ENCODE measurements around the gene NPHP4.
A peak's percentile ranks its signal among the peaks of the same experiment; 100 is the strongest.

The NPHP4 gene

DNA sequence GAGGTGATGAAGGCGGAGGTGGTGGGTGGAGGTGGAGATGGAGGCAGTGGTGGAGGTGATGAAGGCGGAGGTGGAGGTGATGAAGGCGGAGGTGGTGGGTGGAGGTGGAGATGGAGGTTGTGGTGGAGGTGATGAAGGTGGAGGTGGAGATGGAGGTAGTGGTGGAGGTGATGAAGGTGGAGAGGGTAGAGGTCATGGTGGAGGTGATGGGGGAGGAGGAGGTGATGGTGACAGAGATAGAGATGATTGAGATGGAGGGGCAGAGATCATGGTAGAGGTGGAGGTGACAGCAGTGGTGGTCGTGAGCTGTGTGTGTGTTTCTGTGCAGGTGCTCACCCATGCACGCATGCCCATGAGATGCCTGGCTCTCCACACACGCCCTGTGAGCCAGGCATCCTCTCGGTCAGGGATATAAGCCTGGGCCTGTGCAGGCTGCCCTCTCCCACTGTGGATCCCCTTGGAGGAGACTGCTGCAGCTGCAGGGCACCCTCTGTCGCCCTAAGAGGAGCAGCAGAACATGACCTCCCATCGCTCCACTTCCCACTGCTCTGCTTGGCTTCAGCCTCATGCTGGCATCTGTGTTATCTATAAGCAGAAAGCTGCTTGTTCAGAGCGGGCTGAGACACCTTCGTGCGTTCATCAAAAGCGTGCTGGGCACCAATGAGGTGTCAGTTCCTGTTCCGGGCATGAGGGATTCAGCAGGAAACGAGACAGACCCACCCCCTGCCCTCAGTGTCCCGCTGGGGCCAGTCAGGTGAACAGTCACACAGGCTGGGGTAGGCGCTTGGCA, 20.5 kb upstream of the NPHP4 start:
- H3K36me3 Mint-ChIP-seq (ENCODE audit: low read depth) = no peaks in the 10 kb centered on the region
- peaks cover 17% of the 10 kb centered on the region for H3K27me3 Mint-ChIP-seq (ENCODE audit: low read depth, poor library complexity)
- DNase-seq = no peak
- TF ChIP-seq, protein P1, sequence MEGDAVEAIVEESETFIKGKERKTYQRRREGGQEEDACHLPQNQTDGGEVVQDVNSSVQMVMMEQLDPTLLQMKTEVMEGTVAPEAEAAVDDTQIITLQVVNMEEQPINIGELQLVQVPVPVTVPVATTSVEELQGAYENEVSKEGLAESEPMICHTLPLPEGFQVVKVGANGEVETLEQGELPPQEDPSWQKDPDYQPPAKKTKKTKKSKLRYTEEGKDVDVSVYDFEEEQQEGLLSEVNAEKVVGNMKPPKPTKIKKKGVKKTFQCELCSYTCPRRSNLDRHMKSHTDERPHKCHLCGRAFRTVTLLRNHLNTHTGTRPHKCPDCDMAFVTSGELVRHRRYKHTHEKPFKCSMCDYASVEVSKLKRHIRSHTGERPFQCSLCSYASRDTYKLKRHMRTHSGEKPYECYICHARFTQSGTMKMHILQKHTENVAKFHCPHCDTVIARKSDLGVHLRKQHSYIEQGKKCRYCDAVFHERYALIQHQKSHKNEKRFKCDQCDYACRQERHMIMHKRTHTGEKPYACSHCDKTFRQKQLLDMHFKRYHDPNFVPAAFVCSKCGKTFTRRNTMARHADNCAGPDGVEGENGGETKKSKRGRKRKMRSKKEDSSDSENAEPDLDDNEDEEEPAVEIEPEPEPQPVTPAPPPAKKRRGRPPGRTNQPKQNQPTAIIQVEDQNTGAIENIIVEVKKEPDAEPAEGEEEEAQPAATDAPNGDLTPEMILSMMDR (IDR thresholded peaks at IDR 0.05) = no peak
- no peaks in the 10 kb centered on the region for H3K9me3 Mint-ChIP-seq
- H3K27ac Mint-ChIP-seq = no peak overlapping the region
- H3K4me3 Mint-ChIP-seq = no peak overlapping the region
- H3K4me1 Mint-ChIP-seq = peaks cover 34% of the 10 kb centered on the region

DNA sequence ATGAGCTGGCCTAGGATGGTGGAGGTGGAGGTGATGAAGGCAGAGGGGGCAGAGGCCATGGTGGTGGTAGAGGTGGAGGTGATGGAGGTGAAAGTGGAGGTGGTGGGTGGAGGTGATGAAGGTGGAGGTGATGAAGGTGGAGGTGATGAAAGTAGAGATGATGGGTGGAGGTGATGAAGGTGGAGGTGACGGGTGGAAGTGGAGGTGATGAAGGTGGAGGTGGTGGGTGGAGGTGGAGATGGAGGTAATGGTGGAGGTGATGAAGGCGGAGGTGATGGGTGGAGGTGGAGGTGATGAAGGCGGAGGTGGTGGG, 19.7 kb upstream of the NPHP4 start:
- TF ChIP-seq, protein P1 (IDR thresholded peaks at IDR 0.05) = no peak
- no peak overlapping the region for H3K4me3 Mint-ChIP-seq
- peaks cover 41% of the 10 kb centered on the region for H3K4me1 Mint-ChIP-seq
- H3K9me3 Mint-ChIP-seq = no peaks in the 10 kb centered on the region
- H3K27ac Mint-ChIP-seq = no peak overlapping the region
- no peaks in the 10 kb centered on the region for H3K36me3 Mint-ChIP-seq (ENCODE audit: low read depth)
- H3K27me3 Mint-ChIP-seq (ENCODE audit: low read depth, poor library complexity) = peaks cover 17% of the 10 kb centered on the region
- DNase-seq = no peak

- TF ChIP-seq, protein P1 (IDR thresholded peaks at IDR 0.05) = no peak
- Mint-ChIP-seq H3K4me3 (no peak overlapping the region), H3K27me3 (ENCODE audit: low read depth, poor library complexity) (peaks cover 17% of the 10 kb centered on the region), H3K36me3 (ENCODE audit: low read depth) (no peaks in the 10 kb centered on the region), H3K27ac (no peak overlapping the region), H3K4me1 (peaks cover 46% of the 10 kb centered on the region), H3K9me3 (no peaks in the 10 kb centered on the region)
- no peak for DNase-seq
Observed at GRCh38 chr1:6011161-6011945, 19.1 kb upstream of the NPHP4 start.

DNA sequence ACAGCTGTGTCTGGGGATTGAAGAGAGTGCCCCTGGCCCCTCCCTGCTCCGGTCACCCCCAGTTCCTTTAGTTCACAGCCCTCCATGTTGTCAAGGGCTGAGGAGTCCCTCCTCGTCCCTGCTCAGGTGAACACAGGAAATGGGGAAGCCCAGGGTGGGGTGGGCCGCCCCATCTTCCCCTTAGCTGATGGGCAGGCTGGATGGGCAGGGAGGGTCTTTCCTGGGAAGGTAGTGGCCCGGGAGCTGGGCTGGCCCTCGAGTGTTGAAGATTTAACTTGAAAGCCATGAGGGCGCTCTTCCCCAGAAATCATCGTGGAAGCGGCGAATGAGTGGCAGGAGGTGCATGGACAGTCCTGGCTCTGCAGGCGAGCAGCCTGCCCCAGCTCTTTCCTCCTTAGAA, 18.3 kb upstream of the NPHP4 start:
- TF ChIP-seq, protein P1 (IDR thresholded peaks at IDR 0.05) = no peak
- H3K9me3 Mint-ChIP-seq = no peaks in the 10 kb centered on the region
- no peak overlapping the region for H3K4me3 Mint-ChIP-seq
- DNase-seq = no peak
- H3K27me3 Mint-ChIP-seq (ENCODE audit: low read depth, poor library complexity) = peaks cover 17% of the 10 kb centered on the region
- H3K27ac Mint-ChIP-seq = no peak overlapping the region
- peaks cover 46% of the 10 kb centered on the region for H3K4me1 Mint-ChIP-seq
- no peaks in the 10 kb centered on the region for H3K36me3 Mint-ChIP-seq (ENCODE audit: low read depth)

DNA sequence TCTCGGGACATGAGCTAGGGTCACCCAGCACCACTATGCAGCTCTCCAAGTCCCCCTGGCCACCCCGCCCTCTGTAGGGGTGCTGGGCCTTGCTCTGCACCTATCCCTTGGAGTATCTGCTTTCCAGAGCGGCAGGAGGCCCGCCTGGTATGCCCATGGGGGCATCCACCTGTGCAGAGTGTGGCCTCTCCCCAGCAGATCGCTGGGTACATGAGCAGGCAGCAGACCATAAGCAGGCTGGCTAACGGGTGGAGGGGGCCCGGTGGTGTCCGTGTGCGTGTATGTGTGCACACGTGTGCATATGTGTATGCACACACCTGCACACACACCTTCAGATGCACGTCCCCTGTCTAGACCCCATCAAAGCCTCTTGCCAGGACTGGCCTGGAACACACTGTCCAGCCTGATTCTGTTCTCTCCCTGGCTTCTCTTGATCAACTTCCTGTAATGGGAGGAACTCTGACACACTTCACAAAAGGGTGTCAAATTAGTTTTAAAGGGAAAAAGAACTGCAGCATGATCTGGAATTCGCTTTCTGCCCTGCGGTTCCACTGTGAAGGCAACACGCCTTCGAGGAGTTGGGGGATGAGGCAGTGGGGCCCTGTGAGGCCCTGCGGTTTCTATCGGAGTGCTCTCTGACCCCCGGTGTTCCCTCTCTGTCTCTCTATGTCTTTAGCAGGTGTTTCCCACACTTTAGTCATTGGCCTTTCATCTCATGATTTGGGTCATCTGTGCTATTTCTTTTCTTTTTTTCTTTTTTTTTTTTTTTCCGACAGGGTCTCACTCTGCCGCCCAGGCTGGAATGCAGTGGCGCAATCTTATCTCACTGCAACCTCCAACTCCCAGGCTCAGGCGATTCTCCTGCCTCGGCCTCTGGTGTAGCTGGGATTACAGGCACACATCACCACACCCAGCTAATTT, 17.2 kb upstream of the NPHP4 start:
- peak overlapping the region; percentile 82 for H3K27ac Mint-ChIP-seq
- no peak overlapping the region for H3K4me3 Mint-ChIP-seq

More for the DNA sequence above, 17.2 kb upstream of the NPHP4 start:
- peaks cover 14% of the 10 kb centered on the region for H3K27me3 Mint-ChIP-seq (ENCODE audit: low read depth, poor library complexity)
- no peak for DNase-seq
- H3K36me3 Mint-ChIP-seq (ENCODE audit: low read depth) = no peaks in the 10 kb centered on the region
- no peaks in the 10 kb centered on the region for H3K9me3 Mint-ChIP-seq
- H3K4me1 Mint-ChIP-seq = peaks cover 38% of the 10 kb centered on the region
- TF ChIP-seq, protein P1 (IDR thresholded peaks at IDR 0.05) = no peak
